Embryonic facial prominence (tissue), 1 donor: Measurements from ENCODE around the gene OS9.

Source experiments
- DNase-seq: peaks from one replicate; pipeline ENCODE4 v3.0.0-alpha.2; 2016; ENCODE audit errors: extremely low spot score

Gene OS9

GRCh38 chr12:57723630-57723962 is 29.7 kb downstream of the OS9 start:
- no peak for DNase-seq

- DNase-seq = no peak
Measured at GRCh38 chr12:57724003-57724935, 30.3 kb downstream of the OS9 start.

- no peak for DNase-seq
Measured at GRCh38 chr12:57724936-57725740, 31.2 kb downstream of the OS9 start.

GRCh38 chr12:57725851-57726150 is 31.9 kb downstream of the OS9 start:
- no peak for DNase-seq

GRCh38 chr12:57726151-57726883 is 32.4 kb downstream of the OS9 start:
- DNase-seq = no peak

GRCh38 chr12:57726884-57727757 is 33.2 kb downstream of the OS9 start:
- DNase-seq = no peak

- DNase-seq = no peak
Measured at GRCh38 chr12:57727758-57728395, 33.9 kb downstream of the OS9 start.

- no peak for DNase-seq
Measured at GRCh38 chr12:57729321-57729844, 35.5 kb downstream of the OS9 start.

- no peak for DNase-seq
Measured at GRCh38 chr12:57730336-57731067, 36.6 kb downstream of the OS9 start.

- no peak for DNase-seq
Measured at GRCh38 chr12:57731411-57732080, 37.6 kb downstream of the OS9 start.

- DNase-seq = no peak
Measured at GRCh38 chr12:57732270-57732669, 38.3 kb downstream of the OS9 start.

- DNase-seq = no peak
Measured at GRCh38 chr12:57732726-57733593, 39.0 kb downstream of the OS9 start.

GRCh38 chr12:57733928-57734327 is 40.0 kb downstream of the OS9 start:
- DNase-seq = no peak

- no peak for DNase-seq
Measured at GRCh38 chr12:57734591-57734990, 40.7 kb downstream of the OS9 start.

GRCh38 chr12:57735198-57735855 is 41.4 kb downstream of the OS9 start:
- DNase-seq = no peak

GRCh38 chr12:57735952-57736740 is 42.2 kb downstream of the OS9 start:
- no peak for DNase-seq
